Astrocyte of the spinal cord (primary cell): ENCODE measurements around the gene CHCHD4.

Source experiments
- DNase-seq: peaks from one replicate; pipeline ENCODE4 v3.0.0; 2011; ENCODE audit warnings: low read depth, low spot score
- H3K4me3 ChIP-seq: 2 replicates; pipeline ENCODE4 v1.5.1; 2011; ENCODE audit warnings: low read depth, mild to moderate bottlenecking, low read length, moderate library complexity
- CTCF ChIP-seq: IDR thresholded peaks from 2 replicates; pipeline ENCODE4 v1.5.1; 2012; ENCODE audit warnings: low read depth, mild to moderate bottlenecking, low read length, inconsistent platforms
- in situ Hi-C: cut with HindIII; loops from 2 replicates; pipeline ENCODE4 v1.10.0; 2017; ENCODE audit warnings: low sequenced_read_pairs

CHCHD4 gene

DNA sequence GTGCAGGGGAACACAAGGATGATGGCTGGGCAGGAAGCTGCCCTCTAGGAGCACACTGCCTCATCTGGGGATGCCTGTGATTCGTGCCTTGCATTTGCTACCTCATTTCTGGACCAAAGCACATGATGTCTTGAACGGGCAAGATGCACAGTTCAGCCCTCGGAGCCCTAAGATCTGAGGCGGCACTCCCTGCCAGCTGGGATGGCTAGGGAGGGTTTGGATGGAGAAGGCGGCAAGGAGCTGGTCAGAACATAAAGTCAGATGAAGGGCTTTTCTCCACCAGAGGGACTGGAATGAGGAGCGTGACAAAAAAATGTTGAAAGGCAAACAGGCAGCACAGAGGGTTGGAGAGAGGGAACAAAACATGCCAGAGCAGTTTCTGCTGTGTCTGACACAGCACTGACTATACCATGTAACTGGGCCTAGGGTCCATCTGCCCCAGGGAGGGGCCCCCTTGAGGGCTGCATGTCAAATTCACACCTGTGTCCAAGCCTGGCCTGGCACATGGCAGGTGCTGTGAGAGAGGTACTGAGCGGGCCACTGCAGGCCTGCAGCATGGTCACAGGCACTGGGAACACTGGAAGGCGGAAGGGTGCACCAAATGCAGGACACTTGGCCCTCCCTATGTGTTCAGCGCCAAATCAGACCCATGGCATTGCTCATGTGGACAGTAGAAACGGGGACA is 21.9 kb upstream of the CHCHD4 start:
- in situ Hi-C loops: no loop called here

DNA sequence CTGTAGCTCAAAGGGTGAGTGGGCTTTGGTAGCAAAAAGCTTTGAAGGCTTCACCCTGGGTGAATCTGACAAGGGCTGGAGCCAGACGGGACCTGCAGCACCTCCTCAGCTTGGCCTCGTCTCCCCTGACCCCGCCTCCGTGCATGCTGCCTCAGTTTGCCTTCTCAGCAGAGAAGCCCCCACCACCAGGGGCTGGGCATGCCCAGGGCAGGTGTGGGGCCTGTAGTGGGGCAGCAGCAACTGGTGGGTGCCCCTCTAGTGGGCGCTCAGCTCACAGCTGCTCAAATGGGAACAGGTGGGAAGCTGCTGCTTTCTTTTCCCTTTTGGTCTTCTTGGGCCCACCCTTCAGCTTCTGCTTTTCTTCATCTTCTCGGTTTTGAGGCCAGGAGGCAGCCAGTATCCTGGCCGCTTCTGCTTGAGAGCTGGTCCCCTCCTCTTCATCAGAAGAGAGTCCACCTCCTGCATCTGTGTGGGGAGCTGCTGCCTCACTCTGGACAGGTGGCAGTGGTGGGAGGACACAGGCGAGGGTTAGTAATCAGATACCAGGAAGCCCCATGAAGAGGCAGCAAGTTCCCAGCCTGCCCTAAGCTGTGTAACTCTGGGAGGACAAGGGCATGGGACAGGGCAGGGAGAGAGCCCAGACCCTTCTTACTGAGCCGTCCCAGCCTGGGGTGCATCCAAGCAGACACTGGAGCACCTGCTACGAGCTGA is 21.2 kb upstream of the CHCHD4 start:
- in situ Hi-C loops: no loop called here
- TF ChIP-seq CTCF: no peak
- no peak for DNase-seq
- H3K4me3 ChIP-seq: no peak overlapping the region

More for the DNA sequence above, 21.9 kb upstream of the CHCHD4 start:
- no peak for TF ChIP-seq CTCF
- DNase-seq: no peak
- H3K4me3 ChIP-seq: no peak overlapping the region

DNA sequence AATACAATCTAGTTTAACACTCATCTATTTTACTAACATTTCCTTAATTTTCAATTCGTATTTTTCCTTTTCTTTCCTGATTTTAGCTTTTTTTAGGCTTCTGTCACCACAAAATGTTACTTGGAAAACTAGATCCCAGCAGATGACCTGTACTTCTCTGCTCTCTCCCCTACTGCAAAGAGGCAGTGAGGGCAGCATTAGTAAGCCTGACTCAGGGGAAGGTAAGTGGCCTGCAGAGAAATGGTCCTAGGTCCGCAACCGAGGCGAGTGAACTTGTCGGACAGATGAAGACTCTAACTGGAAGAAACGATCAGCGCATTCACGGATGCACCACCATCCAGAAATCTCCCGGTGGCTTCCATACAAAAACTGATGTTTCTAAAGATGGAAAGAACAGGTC is 20.6 kb upstream of the CHCHD4 start:
- no peak overlapping the region for H3K4me3 ChIP-seq
- peak; percentile 67 for DNase-seq

DNA sequence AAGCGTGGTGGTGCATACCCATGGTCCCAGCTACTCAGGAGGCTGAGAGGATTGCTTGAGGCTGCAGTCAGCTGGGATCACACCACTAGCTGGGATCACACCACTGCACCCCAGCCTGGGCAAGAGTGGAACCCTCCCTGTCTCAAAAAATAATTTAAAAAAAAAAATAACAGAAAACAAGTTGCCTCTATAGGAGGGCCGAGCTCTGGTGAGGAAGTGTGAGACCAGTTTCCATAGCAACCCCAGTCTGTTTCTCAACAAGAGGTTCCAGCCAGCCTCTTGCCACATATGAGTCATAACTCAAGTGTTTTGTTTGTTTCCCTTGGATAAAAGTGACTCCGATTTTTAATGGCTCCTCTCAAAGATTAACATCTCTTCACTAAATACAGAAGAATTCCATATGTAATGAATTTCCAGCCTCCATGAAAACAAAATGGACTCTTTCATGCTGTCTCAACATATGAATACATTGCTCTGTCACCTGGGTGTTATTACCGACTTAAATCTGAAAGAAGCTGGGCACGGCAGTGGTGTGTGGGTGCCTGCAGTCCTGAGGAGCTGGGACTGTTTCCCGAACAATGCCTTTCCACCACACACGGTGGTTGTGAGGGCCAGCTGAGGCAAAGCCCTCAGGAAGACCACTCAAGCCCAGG is 19.9 kb upstream of the CHCHD4 start:
- no peak for TF ChIP-seq CTCF
- in situ Hi-C loops: no loop called here
- DNase-seq: peak; percentile 98
- H3K4me3 ChIP-seq: peak overlapping the region; percentile 22

More for the DNA sequence above, 20.6 kb upstream of the CHCHD4 start:
- TF ChIP-seq CTCF: no peak
- in situ Hi-C loops: no loop called here

GRCh38 chr3:14143271-14144225 is 18.9 kb upstream of the CHCHD4 start:
- peak; percentile 92 for DNase-seq
- in situ Hi-C loops: no loop called here
- no peak for TF ChIP-seq CTCF
- H3K4me3 ChIP-seq: no peak overlapping the region
